A549 (cell line): Measurements from ENCODE around the gene C14orf132.

Experiments
- FOSL2 ChIP-seq, 2 experiments: fragments of 450-650 bp in 1 of 2; fragments of >200 bp in 1 of 2; sonication (Bioruptor Twin) in 1 of 2; formaldehyde crosslinking; IDR thresholded peaks; 2 replicates each; pipeline versions ENCODE4 v1.5.0 to v1.6.1; 2016 to 2020; ENCODE audit warnings: mild to moderate bottlenecking in 1 of 2, moderate library complexity in 1 of 2
- RNF2 ChIP-seq: fragments of 200-600 bp; sonication (generic); IDR thresholded peaks from 2 replicates; pipeline ENCODE4 v1.6.1; 2016; ENCODE audit warnings: low read depth, mild to moderate bottlenecking, antibody characterized with exemption, moderate library complexity, borderline replicate concordance
- TF ChIP-seq, protein P1 (sequence below): fragments of >200 bp; sonication (Bioruptor Twin); formaldehyde crosslinking; IDR thresholded peaks from 3 replicates; pipeline ENCODE4 v1.5.1; 2016
- TF ChIP-seq, protein P2 (sequence below): fragments of 450-650 bp; IDR thresholded peaks from 2 replicates; pipeline ENCODE4 v1.6.1; 2014; ENCODE audit warnings: antibody characterized with exemption
- TF ChIP-seq, protein P3 (sequence below): fragments of >200 bp; sonication (Bioruptor Twin); formaldehyde crosslinking; IDR thresholded peaks from 3 replicates; pipeline ENCODE4 v1.6.1; 2016

DNA sequence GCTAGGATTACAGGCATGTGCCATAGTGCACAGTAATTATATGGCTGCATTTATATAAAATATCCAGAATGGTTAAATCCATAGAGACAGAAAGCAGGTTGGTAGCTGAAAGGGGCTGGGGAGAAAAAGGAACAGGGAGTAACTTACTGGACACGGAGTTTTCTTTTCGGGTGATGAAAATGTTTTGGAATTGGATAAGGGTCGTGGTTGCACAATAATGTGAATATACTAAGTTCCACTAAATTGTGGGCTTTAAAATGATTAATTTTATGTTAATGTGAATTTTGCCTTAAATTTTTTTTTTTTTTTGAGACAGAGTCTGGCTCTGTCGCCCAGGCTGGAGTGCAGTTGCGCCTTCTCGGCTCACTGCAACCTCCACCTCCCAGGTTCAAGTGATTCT, 95.3 kb downstream of the C14orf132 start:
- TF ChIP-seq, protein P1, sequence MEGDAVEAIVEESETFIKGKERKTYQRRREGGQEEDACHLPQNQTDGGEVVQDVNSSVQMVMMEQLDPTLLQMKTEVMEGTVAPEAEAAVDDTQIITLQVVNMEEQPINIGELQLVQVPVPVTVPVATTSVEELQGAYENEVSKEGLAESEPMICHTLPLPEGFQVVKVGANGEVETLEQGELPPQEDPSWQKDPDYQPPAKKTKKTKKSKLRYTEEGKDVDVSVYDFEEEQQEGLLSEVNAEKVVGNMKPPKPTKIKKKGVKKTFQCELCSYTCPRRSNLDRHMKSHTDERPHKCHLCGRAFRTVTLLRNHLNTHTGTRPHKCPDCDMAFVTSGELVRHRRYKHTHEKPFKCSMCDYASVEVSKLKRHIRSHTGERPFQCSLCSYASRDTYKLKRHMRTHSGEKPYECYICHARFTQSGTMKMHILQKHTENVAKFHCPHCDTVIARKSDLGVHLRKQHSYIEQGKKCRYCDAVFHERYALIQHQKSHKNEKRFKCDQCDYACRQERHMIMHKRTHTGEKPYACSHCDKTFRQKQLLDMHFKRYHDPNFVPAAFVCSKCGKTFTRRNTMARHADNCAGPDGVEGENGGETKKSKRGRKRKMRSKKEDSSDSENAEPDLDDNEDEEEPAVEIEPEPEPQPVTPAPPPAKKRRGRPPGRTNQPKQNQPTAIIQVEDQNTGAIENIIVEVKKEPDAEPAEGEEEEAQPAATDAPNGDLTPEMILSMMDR = no peak
- no peak for TF ChIP-seq RNF2
- TF ChIP-seq, protein P2, sequence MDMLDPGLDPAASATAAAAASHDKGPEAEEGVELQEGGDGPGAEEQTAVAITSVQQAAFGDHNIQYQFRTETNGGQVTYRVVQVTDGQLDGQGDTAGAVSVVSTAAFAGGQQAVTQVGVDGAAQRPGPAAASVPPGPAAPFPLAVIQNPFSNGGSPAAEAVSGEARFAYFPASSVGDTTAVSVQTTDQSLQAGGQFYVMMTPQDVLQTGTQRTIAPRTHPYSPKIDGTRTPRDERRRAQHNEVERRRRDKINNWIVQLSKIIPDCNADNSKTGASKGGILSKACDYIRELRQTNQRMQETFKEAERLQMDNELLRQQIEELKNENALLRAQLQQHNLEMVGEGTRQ = no peak
- TF ChIP-seq, protein P3, sequence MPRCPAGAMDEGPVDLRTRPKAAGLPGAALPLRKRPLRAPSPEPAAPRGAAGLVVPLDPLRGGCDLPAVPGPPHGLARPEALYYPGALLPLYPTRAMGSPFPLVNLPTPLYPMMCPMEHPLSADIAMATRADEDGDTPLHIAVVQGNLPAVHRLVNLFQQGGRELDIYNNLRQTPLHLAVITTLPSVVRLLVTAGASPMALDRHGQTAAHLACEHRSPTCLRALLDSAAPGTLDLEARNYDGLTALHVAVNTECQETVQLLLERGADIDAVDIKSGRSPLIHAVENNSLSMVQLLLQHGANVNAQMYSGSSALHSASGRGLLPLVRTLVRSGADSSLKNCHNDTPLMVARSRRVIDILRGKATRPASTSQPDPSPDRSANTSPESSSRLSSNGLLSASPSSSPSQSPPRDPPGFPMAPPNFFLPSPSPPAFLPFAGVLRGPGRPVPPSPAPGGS = no peak
- TF ChIP-seq FOSL2 (IDR thresholded peaks at IDR 0.05) = no peak
- TF ChIP-seq FOSL2 (CRISPR knock-in tag; IDR thresholded peaks at IDR 0.05) = no peak
